T47D (cell line): ENCODE results near the gene SLC4A8.

Source experiments
- DNase-seq, 2 experiments: peaks; one replicate each; pipeline versions ENCODE4 v3.0.0 to v3.0.0-alpha.2; 2011 to 2012; ENCODE audit warnings: low read depth in 1 of 2, low spot score in 1 of 2
- JUND ChIP-seq: IDR thresholded peaks from 2 replicates; pipeline ENCODE4 v1.6.1; 2012; ENCODE audit warnings: low read depth
- in situ Hi-C: cut with HindIII; loops from 2 replicates; pipeline ENCODE4 v1.10.0; 2016; ENCODE audit warnings: low sequenced_read_pairs, low pct_unique_long_range_greater_than_20kb

The SLC4A8 gene

DNA sequence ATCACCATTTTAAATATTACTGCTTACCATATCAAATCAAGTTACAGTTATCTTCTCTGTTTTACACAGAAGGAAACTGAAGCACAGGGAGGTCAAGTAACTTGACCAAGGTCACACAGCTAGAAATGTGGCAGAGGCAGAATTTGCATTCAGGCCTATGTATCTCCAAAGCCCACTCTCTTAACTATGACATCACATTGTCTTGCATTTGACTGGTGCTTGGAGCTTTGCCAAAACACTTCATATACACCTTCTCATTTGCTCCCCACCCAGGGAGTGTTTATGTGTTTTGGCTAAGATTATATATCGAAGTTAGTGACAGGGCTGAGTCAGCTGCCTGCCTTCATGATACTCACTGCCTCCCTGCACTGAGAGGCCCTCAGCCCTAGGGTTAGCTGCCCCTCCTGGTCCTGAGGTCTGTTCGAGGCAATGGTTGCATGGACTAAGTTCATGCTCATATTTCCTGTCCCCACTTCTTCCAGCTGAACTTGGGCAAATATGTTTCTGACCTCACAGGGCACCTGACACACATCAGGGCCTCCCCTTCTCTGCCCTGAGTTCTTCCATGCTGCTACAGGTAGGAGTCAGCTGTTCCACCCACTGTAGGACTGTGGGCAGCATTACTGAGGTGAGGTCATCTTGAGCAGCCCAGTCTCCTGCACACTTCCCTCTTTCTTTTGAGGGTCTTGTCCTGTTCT lies 35.2 kb upstream of the SLC4A8 start:
- in situ Hi-C loops, result no loop called here
- no peak for DNase-seq
- no peak for TF ChIP-seq JUND

DNA sequence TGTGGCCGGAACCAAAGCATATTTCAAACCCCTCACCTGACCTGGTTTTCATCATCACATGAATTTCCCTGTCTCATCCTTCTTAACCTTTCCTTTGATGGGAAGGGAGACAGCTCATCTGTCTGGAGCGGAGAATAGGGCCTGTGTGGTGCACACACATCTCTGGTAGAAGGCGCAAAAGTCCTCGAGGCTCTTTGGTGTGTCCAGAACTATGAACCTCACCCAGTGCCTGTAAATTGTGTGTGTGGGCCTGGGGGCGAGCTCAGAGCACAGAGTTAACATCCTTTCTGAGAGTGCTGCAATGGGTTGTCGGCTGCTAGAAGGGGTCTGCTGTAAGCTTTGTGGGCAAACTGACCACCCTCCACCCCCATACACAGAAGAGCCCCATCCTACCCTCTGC lies 34.2 kb upstream of the SLC4A8 start:
- in situ Hi-C loops, result no loop called here
- TF ChIP-seq JUND, result no peak
- no peak for DNase-seq

DNA sequence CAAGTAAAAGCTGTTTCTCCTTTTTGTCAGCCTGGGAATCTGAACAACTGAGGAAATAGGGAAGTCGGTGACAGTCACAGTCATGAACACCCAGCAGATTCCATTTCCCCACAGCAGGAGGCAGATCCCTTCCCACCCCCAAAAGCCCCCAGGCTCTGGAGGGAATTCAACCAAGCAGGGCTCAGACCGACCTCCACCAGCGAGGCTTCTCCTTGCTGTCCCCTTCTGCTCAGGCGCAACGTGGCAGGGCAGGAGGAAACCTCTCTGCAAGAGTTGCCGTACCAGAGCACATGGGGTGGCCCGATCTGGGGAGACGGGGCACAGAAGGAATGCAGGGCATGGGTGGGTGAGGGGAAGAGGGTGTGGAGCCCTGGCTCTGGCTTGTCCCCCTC lies 33.7 kb upstream of the SLC4A8 start:
- in situ Hi-C loops, result no loop called here
- peak; percentile 31 to 60 for DNase-seq
- TF ChIP-seq JUND, result no peak

DNA sequence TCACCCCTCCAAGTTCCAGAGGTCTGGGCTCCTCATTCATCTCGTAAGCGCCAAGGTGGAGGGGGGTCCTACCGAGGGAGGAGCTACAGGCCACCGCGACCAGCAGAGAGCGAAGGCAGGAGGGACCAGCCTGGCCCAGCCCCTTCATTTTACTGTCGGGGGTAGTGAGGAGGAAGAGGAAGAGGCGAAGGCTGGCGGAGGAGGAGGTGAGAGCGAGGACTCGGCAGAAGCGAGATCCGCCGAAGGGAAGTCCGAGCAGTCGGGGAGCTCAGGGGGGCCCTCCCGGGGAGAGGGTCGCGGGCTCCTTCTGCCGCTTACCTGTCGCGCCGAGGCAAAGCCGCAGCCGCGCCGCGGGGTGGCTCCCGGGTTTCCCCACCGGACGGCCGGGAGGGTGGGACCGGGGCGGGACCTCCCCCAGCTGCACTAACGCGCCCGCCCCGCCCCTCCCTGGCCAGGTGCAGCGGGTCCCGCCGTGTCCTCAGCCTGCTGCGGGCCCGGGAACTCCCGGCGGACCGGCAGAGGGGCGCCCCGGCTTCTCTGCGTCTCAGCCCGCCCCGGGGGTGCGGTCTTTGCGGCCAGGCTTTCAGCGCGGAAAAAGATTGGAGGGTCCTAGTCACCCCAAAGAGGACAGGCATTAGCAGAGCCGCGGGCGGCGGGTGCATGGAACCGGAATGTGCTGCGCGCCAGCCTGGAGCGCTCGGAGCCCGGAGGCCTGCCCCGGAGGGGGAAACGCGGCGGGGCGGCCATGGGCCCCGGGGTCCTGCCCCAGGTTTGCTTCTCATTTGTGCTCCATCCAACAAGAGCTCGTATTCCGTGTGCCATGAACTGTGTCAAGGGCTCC lies 33.1 kb upstream of the SLC4A8 start, which contains the start of gene GALNT6:
TSS of gene GALNT6 (minus strand) at position 124 of the 841 bp plus-strand sequence. CDS start 11,625 bp downstream, outside the sequence.
- no peak for TF ChIP-seq JUND
- peak; percentile 73 to 82 for DNase-seq
- in situ Hi-C loops, result no loop called here

DNA sequence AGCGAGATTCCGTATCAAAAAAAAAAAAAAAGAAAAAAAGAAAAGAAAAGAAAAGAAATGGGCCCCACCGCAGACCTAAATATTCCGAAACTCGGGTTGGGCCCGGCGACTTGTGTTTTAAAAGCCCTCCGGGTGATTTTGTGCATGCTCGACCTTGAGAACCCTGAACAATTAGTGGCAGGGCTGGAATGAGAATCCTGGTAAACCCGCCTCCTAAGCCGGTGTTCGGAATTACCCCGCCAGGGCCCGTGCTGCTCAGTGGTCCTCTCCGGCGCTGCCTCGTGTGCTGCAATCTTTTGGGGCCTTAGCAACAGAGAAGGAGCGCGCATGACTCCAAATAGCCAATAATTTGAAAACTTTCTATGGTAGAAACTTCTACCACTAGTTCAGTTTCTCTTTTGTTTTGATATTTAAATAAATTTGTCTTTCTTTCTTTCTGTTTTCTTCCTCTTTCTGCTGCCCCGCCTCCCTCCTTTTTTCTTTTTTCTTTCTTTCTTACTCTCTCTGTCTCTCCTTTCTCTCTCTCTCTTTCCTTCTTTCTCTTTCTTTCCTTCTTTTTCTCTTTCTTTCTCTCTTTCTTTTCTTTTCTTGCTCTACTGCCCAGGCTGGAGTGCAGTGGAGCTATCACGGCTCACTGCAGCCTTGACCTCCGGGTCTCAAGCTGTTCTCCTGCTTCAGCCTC lies 31.9 kb upstream of the SLC4A8 start:
- in situ Hi-C loops, result no loop called here
- DNase-seq, result peak; percentile 54 to 63
- no peak for TF ChIP-seq JUND

DNA sequence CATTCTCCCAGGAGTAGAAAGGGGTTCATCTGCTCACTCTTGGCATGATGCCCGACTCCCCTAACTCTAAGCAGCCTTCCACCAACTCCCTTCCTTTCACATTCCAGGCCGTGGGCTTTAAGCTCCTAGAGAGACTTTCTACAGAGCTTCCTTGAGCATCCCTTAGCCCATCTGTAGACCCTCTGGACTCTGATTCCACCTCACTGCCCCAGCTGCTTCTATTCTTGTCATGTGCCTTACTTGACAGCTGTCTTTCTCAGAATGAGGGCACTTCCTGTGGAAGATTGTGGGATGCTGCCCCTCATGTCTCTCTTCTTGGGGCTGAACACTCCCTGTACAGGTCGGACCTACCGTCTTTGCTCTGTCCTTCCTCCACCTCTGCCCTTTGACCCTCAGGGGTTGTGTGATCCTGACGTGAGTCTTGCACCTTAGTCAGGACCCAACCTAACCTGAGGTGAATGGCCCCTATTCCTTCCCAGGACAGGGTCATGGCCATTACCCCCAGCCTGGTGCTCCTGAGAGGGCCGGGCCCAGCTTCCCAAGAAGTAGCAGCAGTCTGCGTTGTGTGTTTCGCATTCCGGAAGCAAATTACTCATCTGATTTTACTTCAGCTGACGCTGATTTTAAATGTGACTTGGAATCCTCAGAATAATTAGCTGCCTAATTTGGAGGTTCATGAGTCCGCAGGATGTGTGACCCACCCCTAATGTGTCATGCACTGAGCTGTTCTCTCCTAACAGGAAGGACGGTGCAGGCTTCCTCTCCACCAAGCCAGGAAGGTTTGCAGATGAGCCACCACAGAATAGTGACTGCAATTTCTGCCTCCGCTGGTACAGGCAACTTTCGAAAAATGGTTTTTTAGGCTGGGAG lies 30.7 kb upstream of the SLC4A8 start:
- in situ Hi-C loops, result no loop called here
- no peak for TF ChIP-seq JUND
- DNase-seq, result no peak

DNA sequence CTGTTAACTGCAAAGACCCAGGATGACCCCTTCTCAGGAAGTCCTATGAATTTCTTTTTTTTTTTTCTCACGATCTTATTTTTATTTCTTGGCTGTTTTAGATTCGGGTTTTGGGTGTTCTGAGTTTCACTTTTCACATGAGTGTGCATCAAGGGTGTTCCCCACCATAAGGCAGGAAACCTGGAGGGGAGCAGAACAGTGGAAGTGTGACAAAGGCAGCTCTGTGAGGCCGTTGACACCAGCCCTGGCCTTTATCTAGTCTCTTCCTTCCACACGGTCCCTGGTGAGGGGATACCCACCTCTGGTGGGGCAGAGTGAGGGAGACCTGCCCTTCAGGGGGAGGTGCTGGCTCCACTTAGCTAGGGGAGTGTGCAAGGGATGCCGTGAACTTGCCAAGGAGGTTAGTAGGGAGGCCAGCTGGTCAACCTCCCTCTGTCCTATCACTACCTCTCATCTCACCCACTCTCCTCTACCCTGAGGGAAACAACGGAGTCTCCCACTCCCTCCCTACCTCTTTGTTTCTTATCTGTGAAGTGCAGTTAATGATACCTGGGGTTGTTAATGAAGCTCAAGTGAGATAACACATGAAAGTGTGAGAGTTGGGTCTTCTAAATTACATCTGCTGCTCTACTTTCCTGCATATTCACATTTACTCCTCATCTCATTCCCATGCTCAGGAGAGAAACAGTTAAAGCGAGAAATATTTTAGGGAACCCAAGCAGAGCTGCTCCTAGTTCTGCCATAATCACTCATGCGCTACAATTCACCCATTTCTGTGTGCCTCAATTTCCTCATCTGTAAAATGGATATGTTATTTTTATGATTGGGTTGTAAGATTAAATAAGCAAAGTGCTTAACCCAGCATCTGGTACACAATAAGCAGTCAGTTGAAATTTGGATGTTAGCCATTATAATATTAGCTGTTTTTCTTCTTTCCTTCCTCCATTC lies 29.1 kb upstream of the SLC4A8 start:
- DNase-seq, result no peak
- in situ Hi-C loops, result no loop called here
- TF ChIP-seq JUND, result no peak

DNA sequence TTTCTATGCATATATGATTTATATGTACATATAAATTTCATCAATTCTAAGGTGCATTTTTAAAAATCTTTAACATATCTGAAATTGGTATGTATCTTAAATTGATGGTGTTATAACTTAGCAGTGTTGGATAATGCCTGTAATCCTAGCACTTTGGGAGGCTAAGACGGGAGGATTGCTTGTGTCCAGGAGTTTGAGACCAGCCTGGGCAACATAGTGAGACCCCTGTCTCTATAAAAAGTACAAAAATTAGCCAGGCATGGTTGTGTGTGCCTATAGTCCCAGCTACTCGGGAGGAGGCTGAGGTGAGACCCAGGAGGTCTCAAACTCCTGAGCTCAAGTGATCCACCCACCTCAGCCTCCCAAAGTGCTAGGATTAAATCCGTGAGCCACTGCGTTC lies 27.0 kb upstream of the SLC4A8 start:
- no peak for TF ChIP-seq JUND
- in situ Hi-C loops, result no loop called here
- no peak for DNase-seq

DNA sequence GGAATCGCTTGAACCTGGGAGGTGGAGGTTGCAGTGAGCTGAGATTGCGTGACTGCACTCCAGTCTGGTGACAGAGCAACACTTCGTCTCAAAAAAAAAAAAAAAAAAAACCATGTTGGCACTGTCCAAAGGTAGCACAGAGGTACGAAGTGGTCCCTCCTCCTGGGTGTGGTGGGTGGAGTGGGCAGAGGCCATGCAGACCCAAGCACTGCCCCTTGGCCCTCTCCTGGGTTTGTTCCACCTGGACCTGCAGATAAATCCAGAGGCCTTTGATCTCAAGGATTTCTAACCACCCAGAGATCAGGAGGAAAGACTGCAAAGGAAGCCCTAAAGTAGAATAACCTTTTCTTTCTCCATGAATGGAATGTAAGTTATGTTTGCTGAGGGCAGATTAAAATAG lies 24.7 kb upstream of the SLC4A8 start:
- no peak for DNase-seq
- in situ Hi-C loops, result no loop called here
- TF ChIP-seq JUND, result no peak

DNA sequence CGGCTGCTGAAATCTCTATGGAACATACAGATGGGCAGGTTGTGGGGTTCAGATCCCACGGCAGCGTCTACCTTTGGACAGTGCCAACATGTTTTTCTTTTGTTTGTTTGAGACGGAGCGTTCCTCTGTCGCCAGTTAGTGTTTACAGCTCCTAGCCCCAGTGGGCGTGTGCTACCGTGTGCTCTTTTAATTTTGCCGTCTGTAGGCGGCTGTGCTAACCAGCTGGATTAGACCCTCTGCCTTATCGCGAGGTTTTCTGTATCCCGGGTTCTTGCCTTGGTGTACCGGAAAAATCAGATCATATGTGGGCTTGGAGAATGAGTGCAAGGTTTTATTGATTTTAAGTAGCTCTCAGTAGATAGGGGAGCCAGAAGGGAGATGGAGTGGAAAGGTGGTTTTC lies 23.6 kb upstream of the SLC4A8 start:
- TF ChIP-seq JUND, result no peak
- in situ Hi-C loops, result no loop called here
- DNase-seq, result no peak

DNA sequence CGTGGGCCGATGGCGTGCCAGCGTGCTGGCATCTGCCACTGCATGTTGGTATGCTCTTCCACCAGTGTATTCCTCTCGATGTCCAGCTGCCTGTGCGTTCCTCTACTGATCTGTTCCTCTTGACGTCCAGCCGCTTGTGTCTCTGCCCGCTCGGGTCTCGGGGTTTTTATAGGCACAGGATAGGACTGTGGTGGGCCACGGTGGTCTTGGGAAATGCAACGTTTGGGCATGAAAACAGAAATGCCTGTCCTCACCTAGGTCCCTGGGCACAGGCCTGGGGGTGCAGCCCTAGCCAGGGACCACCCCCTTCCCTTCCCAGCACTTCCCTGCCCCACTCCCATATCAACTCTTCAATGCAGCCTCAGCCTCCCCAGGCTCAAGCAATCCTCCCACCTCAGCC lies 23.1 kb upstream of the SLC4A8 start:
- in situ Hi-C loops, result no loop called here
- no peak for DNase-seq
- TF ChIP-seq JUND, result no peak
